Stimulated activated CD4-positive, alpha-beta T cell treated with anti-CD3 and anti-CD28 coated beads, Interleukin-12 subunit alpha, Interleukin-12 subunit beta, amount 100 ng/mL, for 48 hours (primary cell): ENCODE results near the gene NDRG2.
A peak's percentile ranks its signal among the peaks of the same experiment; 100 is the strongest.
"Not testable (repeated sequence)": the region's sequence is repeated elsewhere in the genome, so short reads cannot be mapped to it uniquely, and the experiment has no call there.

ENCODE experiments used
- DNase-seq, 3 donors: peaks; one replicate each; pipeline ENCODE4 v3.0.0-alpha.2; 2020; ENCODE audit warnings: low read depth in 2 of 3, low spot score in 1 of 3

NDRG2 gene

GRCh38 chr14:21014761-21015190 lies 10.1 kb downstream of the NDRG2 start:
- DNase-seq: peak; percentile 58 to 84 (median 71)

GRCh38 chr14:21011136-21011535 lies 13.7 kb downstream of the NDRG2 start:
- no peak for DNase-seq

DNA sequence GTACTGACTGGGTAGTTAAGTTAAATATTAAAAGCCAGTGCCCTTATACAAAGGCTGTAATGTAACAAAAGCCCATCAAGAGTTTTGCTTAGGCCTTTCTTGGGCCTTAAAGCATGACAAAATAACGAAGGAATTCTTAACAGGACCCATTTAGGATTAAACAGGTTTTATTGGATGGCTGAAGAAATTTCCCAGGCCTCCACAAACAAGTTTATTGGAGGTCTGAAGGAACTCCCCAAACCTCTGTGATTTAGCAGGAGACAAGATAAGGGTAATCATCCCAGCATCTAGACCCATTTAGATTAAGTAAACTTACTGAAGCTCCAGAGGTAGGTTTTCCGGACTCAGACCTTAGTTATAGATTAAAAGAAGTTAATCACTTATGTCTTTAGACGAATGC lies 15.1 kb downstream of the NDRG2 start:
- DNase-seq: not testable (repeated sequence)

DNA sequence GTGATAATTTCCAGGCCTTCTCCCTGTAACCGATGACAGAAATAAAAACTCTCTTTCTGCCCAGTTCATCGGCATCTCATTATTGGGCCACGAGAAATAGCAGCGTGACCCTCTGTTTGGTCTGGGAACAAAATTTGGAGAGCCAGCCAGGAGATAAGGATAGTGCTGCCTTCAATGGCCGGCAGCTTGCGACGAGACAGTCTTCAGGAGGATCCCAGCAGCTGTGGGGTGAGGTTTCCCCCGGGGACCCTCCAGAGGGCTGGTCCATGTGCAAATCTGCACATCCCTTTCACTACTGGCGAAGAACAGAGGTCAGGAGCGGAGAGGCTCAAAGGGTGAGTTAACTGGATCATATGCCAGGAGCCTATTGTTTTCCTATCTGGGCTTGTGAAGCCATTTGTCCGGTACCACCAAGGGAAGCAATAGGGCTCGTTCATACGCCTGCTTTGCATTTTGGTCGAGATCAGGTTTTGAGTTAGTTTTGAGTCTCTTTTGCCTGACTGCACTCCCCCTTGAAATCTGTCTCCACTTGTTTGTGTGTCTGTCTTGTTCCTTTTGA lies 21.0 kb downstream of the NDRG2 start:
- no peak for DNase-seq

- no peak for DNase-seq
Observed at GRCh38 chr14:21001218-21001617, 23.6 kb downstream of the NDRG2 start.

- no peak for DNase-seq
Observed at GRCh38 chr14:20999591-20999990, 25.3 kb downstream of the NDRG2 start.

DNA sequence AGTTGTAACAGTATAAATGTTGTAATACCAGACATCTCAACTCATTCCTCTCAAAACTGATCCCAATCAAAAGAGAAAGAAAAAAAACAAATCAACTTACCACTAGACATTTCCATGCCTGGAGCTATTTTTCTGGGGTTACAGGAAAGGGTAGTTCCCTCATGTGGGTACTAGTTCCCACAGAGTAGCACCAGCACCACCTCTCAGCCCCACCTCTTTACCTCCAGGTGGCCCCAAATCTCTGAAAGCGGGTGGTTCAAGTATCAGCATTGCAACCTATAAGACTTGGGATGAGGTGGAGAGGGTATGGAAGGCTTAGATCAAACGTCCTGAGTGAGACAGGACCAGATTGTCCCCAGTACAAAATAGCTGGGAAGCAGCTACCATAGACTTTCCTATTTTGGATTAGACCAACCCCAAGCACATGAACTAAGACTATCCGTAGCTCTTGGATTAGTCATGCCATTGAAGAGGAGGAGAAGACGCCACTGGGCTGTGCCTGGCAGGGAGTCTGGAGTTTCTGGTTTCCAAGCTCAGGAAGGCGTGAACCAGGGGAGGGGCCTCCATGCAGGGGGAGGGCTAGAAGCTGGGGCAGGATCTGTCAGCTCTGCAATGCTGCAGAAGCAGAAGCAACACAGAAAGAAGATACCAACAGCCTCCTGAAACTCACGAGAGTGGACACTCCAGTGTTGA lies 26.0 kb downstream of the NDRG2 start, which contains the start of gene SLC39A2:
Gene SLC39A2 (plus strand): TSS at position 620 of the 693 bp plus-strand sequence. CDS start 154 bp downstream, outside the sequence.
- no peak for DNase-seq

- DNase-seq: no peak
Observed at GRCh38 chr14:20998139-20998538, 26.7 kb downstream of the NDRG2 start.

GRCh38 chr14:20997564-20997963 lies 27.3 kb downstream of the NDRG2 start:
- no peak for DNase-seq

GRCh38 chr14:20997115-20997514 lies 27.7 kb downstream of the NDRG2 start:
- DNase-seq: no peak

- no peak for DNase-seq
Observed at GRCh38 chr14:20996521-20996920, 28.3 kb downstream of the NDRG2 start.

DNA sequence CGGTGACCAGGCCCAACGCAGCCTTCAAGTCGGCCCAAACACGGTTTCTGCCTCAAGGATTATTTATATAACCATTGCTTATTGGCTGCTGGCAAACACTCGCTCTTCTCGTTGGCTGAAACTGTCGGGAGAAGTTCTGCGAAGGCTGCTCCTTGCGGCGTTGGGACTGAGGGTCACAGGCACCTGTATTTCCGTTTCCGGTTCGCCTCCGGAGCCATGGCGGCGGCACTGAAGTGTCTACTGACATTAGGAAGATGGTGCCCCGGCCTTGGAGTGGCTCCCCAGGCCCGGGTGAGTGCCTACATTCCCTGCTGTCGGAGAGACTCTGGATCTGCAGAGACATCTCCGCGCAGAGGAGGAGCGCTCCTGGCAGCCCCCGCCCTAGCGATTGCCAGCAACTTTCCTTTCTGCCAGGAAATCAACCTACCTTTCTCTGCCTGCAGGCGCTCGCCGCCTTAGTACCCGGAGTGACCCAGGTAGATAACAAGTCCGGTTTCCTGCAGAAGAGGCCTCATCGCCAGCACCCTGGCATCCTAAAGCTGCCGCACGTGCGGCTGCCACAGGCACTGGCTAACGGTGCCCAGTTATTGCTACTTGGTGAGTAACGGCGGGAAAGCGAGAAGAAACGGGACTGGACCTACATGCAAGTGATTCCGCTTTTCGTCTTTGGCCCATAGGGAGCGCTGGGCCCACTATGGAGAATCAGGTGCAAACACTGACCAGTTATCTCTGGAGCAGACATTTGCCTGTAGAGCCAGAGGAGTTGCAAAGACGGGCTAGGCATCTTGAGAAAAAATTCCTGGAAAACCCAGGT lies 34.9 kb downstream of the NDRG2 start, which contains the start of gene METTL17:
Gene METTL17 (plus strand): TSS at position 194 of the 814 bp plus-strand sequence. CDS start 23 bp downstream, at position 217.
- peak; percentile 75 to 84 (median 82) for DNase-seq

GRCh38 chr14:20989471-20989786 lies 35.4 kb downstream of the NDRG2 start:
- DNase-seq: no peak

DNA sequence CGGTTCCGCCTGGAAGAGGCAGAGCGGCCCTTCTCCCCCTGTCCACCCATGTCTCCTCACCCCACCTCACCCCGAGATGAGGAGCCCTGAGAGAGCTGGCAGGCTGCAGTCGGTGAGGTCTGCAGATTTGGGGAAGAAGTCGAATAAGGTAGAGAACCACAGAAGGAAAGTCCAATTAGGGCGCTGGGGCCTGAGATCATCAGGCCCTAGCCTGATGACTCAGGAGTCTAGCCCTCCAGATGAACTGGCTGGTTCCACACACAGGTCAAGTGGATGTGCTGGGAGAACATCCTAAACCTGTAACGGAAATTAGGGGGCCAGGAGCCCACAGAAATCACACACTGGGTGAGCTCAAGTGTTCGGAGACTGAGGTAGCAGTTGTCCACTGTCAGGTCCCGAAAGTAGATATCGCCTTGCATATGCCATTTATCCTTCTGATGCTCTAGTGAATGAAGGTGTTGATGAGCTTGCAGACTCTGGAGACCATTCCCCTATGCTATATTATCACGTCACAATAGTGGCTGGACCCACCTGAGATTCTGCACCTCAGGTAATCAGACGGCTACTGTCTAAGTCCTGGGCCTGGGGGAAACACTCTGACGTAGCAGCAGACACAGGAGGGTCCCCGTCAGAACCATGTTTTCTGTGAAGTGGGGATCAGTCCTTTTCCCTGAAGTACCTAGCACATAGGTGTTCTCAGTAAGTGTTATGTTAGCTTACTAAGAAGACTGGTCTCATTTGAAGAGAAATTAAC lies 36.0 kb downstream of the NDRG2 start:
- DNase-seq: no peak

DNA sequence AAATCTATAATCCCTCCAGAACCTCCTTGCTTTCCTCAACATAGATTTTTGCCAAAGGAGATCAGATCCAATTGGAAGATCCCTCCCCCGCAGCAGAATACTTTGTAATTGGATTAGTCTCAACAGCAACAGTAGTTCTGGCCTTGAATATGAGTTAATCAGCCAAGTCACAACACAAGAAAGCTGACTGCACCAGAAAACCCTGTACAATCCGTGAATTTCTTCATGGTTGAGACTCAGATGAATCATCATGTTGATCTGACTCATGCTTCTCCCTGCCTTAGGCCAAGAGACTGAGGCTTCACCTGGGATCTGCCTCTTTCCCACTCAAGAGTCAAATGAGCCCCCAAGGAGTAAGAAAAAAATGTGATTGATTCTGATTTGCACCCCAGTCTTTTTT lies 38.0 kb downstream of the NDRG2 start:
- DNase-seq: no peak

DNA sequence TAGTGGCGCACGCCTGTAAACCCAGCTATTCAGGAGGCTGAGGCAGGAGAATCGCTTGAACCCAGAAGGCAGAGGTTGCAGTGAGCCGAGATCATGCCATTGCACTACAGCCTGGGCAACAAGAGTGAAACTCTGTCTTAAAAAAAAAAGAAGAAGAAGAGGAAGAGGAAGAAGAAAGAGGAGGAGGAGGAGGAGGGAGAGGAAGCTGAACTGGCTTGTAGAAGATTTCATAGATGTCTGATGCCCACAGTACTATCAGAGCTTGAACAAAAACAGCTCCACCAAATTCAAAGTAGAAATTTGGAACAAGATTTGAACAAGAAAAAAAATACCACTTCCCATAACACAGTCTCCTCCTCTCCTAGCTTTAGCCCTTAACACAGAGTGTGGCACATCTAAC lies 39.2 kb downstream of the NDRG2 start:
- not testable (repeated sequence) for DNase-seq

GRCh38 chr14:20982646-20983369 lies 42.1 kb downstream of the NDRG2 start:
- no peak for DNase-seq

GRCh38 chr14:20980906-20981305 lies 44.0 kb downstream of the NDRG2 start:
- no peak for DNase-seq

GRCh38 chr14:20978687-20979086 lies 46.2 kb downstream of the NDRG2 start:
- no peak for DNase-seq

- DNase-seq: no peak
Observed at GRCh38 chr14:20976291-20976690, 48.6 kb downstream of the NDRG2 start.

- no peak for DNase-seq
Observed at GRCh38 chr14:20973501-20973900, 51.4 kb downstream of the NDRG2 start.
